LoVo (cell line): Measurements from ENCODE around the gene COLEC11.
"Not testable (repeated sequence)": the region's sequence is repeated elsewhere in the genome, so short reads cannot be mapped to it uniquely, and the experiment has no call there.

ENCODE experiments used
- DNase-seq: peaks from one replicate; pipeline ENCODE4 v3.0.0-alpha.2; 2016; ENCODE audit warnings: low spot score

COLEC11 gene

GRCh38 chr2:3606028-3606369 lies 11.1 kb downstream of the COLEC11 start:
- no peak for DNase-seq

GRCh38 chr2:3606370-3607201 lies 11.7 kb downstream of the COLEC11 start:
- no peak for DNase-seq

- DNase-seq = no peak
Measured at GRCh38 chr2:3608373-3609278, 13.7 kb downstream of the COLEC11 start.

- DNase-seq = not testable (repeated sequence)
Measured at GRCh38 chr2:3609279-3609673, 14.4 kb downstream of the COLEC11 start.

- DNase-seq = no peak
Measured at GRCh38 chr2:3610415-3610814, 15.5 kb downstream of the COLEC11 start.

GRCh38 chr2:3610881-3611505 lies 16.1 kb downstream of the COLEC11 start:
- DNase-seq = no peak

GRCh38 chr2:3611589-3611988 lies 16.7 kb downstream of the COLEC11 start:
- no peak for DNase-seq

- DNase-seq = no peak
Measured at GRCh38 chr2:3612639-3613523, 18.0 kb downstream of the COLEC11 start.

- DNase-seq = no peak
Measured at GRCh38 chr2:3613524-3613905, 18.6 kb downstream of the COLEC11 start.

GRCh38 chr2:3614743-3615142 lies 19.8 kb downstream of the COLEC11 start:
- DNase-seq = not testable (repeated sequence)

- not testable (repeated sequence) for DNase-seq
Measured at GRCh38 chr2:3615541-3616200, 20.8 kb downstream of the COLEC11 start.

- not testable (repeated sequence) for DNase-seq
Measured at GRCh38 chr2:3616435-3617197, 21.7 kb downstream of the COLEC11 start.

- no peak for DNase-seq
Measured at GRCh38 chr2:3617198-3617890, 22.4 kb downstream of the COLEC11 start.

- DNase-seq = no peak
Measured at GRCh38 chr2:3618367-3618766, 23.5 kb downstream of the COLEC11 start.

- no peak for DNase-seq
Measured at GRCh38 chr2:3619033-3619432, 24.1 kb downstream of the COLEC11 start.

- not testable (repeated sequence) for DNase-seq
Measured at GRCh38 chr2:3619661-3620060, 24.7 kb downstream of the COLEC11 start.

GRCh38 chr2:3620834-3621233 lies 25.9 kb downstream of the COLEC11 start:
- no peak for DNase-seq

- no peak for DNase-seq
Measured at GRCh38 chr2:3622967-3623366, 28.1 kb downstream of the COLEC11 start.

GRCh38 chr2:3624059-3624794 lies 29.3 kb downstream of the COLEC11 start:
- DNase-seq = no peak
